ENCODE results near the gene PRKAG1. TPM values are rescaled to one million over a fixed set of nuclear protein-coding genes. Genes with fewer than 3 reads are reported as not detected.

The PRKAG1 gene
- total RNA-seq, 1 experiment from 2014 or later, result 41.6 TPM

GRCh38 chr12:49013428-49013827, 5.1 kb downstream of the PRKAG1 start:
- Mint-ChIP-seq H3K4me1 (peaks cover 10% of the 10 kb centered on the region), H3K36me3 (peaks cover 3% of the 10 kb centered on the region; the same call in 1 of the 2 replicates), H3K9me3 (no peaks in the 10 kb centered on the region), H3K27me3 (ENCODE audit: low read depth) (peaks cover 6% of the 10 kb centered on the region), H3K27ac (no peak overlapping the region), H3K4me3 (no peak overlapping the region)
- TF ChIP-seq FOXP4 (CRISPR knock-in tag; IDR thresholded peaks at IDR 0.05), result no peak
- TF ChIP-seq USF1 (CRISPR knock-in tag; IDR thresholded peaks at IDR 0.05), result no peak
- TF ChIP-seq TEAD1 (CRISPR knock-in tag; IDR thresholded peaks at IDR 0.05), result no peak
- TF ChIP-seq ZNF512 (CRISPR knock-in tag; IDR thresholded peaks at IDR 0.05; ENCODE audit: borderline replicate concordance), result no peak
- TF ChIP-seq MYBL2 (CRISPR knock-in tag; IDR thresholded peaks at IDR 0.05), result no peak
- no peak for TF ChIP-seq SMAD3 (CRISPR knock-in tag; IDR thresholded peaks at IDR 0.05; ENCODE audit: borderline replicate concordance)
- no peak for TF ChIP-seq FOXJ3 (CRISPR knock-in tag; IDR thresholded peaks at IDR 0.05; ENCODE audit: borderline replicate concordance)
- TF ChIP-seq ATF3 (CRISPR knock-in tag; conservative IDR thresholded peaks at IDR 0.05), result no peak
- no peak for DNase-seq (ENCODE audit: low spot score)
- ATAC-seq, result no peak
- CTCF ChIA-PET, result interaction anchor here (0.8 to 2.5 kb wide), 4 partner anchors 16 to 160 kb away, joined by 4 to 25 read pairs (median 8); no protein-coding TSS in a partner anchor
- POLR2A ChIA-PET, result no interaction called here

- Mint-ChIP-seq H3K9me3 (no peaks in the 10 kb centered on the region), H3K36me3 (peaks cover 3% of the 10 kb centered on the region; the same call in 1 of the 2 replicates), H3K27ac (no peak overlapping the region), H3K27me3 (ENCODE audit: low read depth) (peaks cover 6% of the 10 kb centered on the region), H3K4me3 (no peak overlapping the region), H3K4me1 (peaks cover 6% of the 10 kb centered on the region)
- POLR2A ChIA-PET, result no interaction called here
- DNase-seq (ENCODE audit: low spot score) (no peak), ATAC-seq (no peak)
- CTCF ChIA-PET, result interaction anchor here (0.8 to 2.5 kb wide), 4 partner anchors 25 to 160 kb away, joined by 3 to 12 read pairs (median 4); no protein-coding TSS in a partner anchor
- TF ChIP-seq ELF4 (CRISPR knock-in tag; IDR thresholded peaks at IDR 0.05; ENCODE audit: low read depth), result no peak
- TF ChIP-seq OVOL2 (CRISPR knock-in tag; IDR thresholded peaks at IDR 0.05; ENCODE audit: borderline replicate concordance), result no peak
- TF ChIP-seq RORB (CRISPR knock-in tag; IDR thresholded peaks at IDR 0.05), result no peak
- no peak for TF ChIP-seq NFYB (CRISPR knock-in tag; conservative IDR thresholded peaks at IDR 0.05; ENCODE audit: low read depth)
- TF ChIP-seq ZBTB21 (CRISPR knock-in tag; IDR thresholded peaks at IDR 0.05; ENCODE audit: borderline replicate concordance), result no peak
- TF ChIP-seq ZNF416 (CRISPR knock-in tag; IDR thresholded peaks at IDR 0.05), result no peak
- no peak for TF ChIP-seq PRRX2 (CRISPR knock-in tag; IDR thresholded peaks at IDR 0.05)
- no peak for TF ChIP-seq ZSCAN18 (CRISPR knock-in tag; IDR thresholded peaks at IDR 0.05)
- TF ChIP-seq STAT6 (CRISPR knock-in tag; conservative IDR thresholded peaks at IDR 0.05; ENCODE audit: low read depth), result no peak
- TF ChIP-seq CREB1 (CRISPR knock-in tag; IDR thresholded peaks at IDR 0.05), result no peak
Observed at GRCh38 chr12:49012739-49013138, 5.8 kb downstream of the PRKAG1 start.
